Subcutaneous abdominal adipose tissue (tissue), 5 donors: Measurements from ENCODE around the gene BEST2.

Experiments
- H3K27ac ChIP-seq: one replicate; pipeline ENCODE4 v1.7.0; 2013; ENCODE audit warnings: low read depth, mild to moderate bottlenecking, inconsistent platforms, low read length, moderate library complexity
- H3K27me3 ChIP-seq, 5 donors: one replicate each; pipeline ENCODE4 v1.7.0; 2013; ENCODE audit warnings: low read length in 5 of 5, inconsistent platforms in 1 of 5; ENCODE audit not compliant: control insufficient read depth in 5 of 5, insufficient read depth in 4 of 5
- H3K36me3 ChIP-seq, 5 donors: one replicate each; pipeline ENCODE4 v1.7.0; 2013; ENCODE audit warnings: low read length in 5 of 5; ENCODE audit not compliant: control insufficient read depth in 5 of 5, insufficient read depth in 5 of 5
- H3K4me1 ChIP-seq, 5 donors: one replicate each; pipeline ENCODE4 v1.7.0; 2013; ENCODE audit warnings: low read length in 5 of 5, mild to moderate bottlenecking in 3 of 5, moderate library complexity in 1 of 5; ENCODE audit not compliant: control insufficient read depth in 5 of 5, insufficient read depth in 5 of 5
- H3K4me3 ChIP-seq, 5 donors: one replicate each; pipeline ENCODE4 v1.7.0; 2013; ENCODE audit warnings: low read length in 5 of 5, low read depth in 1 of 5
- H3K9ac ChIP-seq, 5 donors: one replicate each; pipeline ENCODE4 v1.7.0; 2013; ENCODE audit warnings: low read length in 5 of 5, mild to moderate bottlenecking in 4 of 5, moderate library complexity in 3 of 5
- H3K9me3 ChIP-seq, 5 donors: one replicate each; pipeline ENCODE4 v1.7.0; 2013; ENCODE audit warnings: low read length in 5 of 5; ENCODE audit not compliant: control insufficient read depth in 5 of 5
- donor health status: healthy.
- donor health status: healthy.
- donor health status: healthy.
- donor health status: healthy.
- donor health status: healthy.

BEST2 gene

DNA sequence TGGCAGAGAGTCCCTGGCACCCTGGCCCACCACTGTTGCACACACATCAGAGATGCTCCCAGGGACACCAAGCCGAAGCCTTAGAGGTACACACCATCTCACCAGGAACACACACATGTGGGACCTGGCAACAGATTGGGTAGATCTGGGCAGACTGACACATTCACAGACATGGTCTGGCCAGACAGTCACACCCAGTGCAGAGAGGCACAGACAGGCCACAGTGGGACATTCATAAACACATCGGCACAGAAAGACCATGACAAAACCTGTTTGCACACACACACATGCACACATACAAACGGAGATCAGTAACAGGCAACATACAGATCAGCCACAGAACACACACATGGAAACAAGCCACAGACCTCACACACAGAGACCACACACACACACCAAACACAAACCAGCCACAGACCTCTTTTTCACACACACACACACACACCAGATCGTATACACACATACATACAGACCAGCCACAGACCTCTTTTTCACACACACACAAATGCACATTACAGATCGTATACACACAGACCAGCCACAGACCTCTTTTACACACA, 33.4 kb downstream of the BEST2 start:
- peak overlapping the region in 4 of 5 donors; percentile 3 to 59 (median 40) for H3K4me3 ChIP-seq
- peak overlapping the region in 4 of 5 donors; percentile 0 to 75 (median 60) for H3K9ac ChIP-seq
- peak overlapping the region; percentile 100 for H3K27ac ChIP-seq
- H3K9me3 ChIP-seq = no peaks in the 10 kb centered on the region
- no peaks in the 10 kb centered on the region for H3K36me3 ChIP-seq
- peaks cover 25 to 80% (median 61%) of the 10 kb centered on the region in 5 donors for H3K4me1 ChIP-seq
- H3K27me3 ChIP-seq = no peaks in the 10 kb centered on the region

DNA sequence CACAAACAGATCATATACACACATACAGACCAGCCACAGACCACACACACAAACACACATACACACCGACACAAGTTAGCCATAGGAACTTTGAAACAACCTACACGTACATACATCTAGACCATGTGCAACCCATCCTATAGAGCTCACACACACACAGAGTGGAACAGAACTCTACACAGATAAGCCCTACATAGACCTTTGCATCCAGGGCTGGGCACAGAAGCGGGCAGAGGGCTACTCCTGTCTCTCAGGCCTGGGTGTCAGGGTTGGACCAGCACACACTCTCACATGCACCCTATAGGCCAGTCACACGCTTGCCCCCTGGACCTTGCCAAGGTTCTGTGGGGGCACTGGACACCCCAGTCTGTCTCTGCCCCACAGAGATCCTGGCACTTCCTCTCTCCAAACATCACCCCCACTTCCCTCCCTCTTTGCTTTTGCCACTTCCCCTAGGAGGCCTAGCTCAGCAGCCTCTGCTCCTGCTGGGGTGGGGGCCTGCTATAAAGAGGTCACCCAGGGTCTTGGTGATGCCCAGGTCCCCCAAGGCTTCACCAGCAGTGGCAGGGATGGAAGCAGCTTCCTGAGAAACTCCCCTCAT, 33.9 kb downstream of the BEST2 start:
- Histone ChIP-seq H3K27me3 (no peaks in the 10 kb centered on the region), H3K27ac (peak overlapping the region; percentile 100), H3K4me3 (peak overlapping the region in 4 of 5 donors; percentile 3 to 59 (median 40)), H3K9ac (peak overlapping the region; percentile 0 to 75 (median 66)), H3K36me3 (no peaks in the 10 kb centered on the region), H3K4me1 (peaks cover 26 to 85% (median 64%) of the 10 kb centered on the region in 5 donors), H3K9me3 (no peaks in the 10 kb centered on the region)

DNA sequence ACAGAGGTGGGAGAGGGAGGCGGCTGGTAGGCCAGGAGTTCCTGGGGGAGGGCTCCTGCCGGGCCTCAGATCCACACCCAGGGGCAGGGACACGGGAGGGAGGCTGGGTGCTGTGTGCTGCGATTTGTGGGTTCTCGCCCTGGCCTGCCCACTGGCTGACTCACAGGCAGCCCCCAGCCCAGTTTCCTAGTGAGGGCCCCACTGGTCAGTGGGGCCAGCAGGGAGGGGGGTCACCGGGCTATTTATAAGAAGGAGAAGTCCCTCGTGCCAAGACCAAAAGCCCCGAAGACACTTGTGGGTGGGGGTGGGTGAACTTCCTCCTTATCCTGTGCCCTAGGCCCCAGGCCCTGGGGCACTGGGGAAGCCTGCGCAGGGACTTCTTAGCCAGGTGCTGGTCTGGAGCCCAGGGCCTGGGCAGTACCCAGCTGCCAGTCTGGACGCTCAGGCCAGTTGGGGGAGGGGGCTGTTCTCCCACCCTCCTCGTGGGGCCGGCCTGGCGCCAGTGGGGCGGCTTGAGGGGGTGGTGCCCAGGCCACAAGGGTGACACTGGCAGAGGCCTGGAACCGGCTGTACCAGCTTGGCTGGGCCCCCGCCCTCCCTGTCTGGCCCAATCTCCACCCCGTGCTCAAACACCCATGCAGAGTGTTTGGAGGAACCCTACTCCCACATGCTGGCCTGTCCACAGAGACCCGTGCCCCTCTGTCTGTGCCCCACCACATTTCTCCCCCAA, 34.7 kb downstream of the BEST2 start:
- Histone ChIP-seq H3K36me3 (no peaks in the 10 kb centered on the region), H3K9me3 (no peaks in the 10 kb centered on the region), H3K9ac (peak overlapping the region; percentile 0 to 75 (median 66)), H3K4me1 (peaks cover 29 to 93% (median 69%) of the 10 kb centered on the region in 5 donors), H3K27me3 (no peaks in the 10 kb centered on the region), H3K27ac (peak overlapping the region; percentile 100), H3K4me3 (peak overlapping the region in 1 of 5 donors; percentile 54)

DNA sequence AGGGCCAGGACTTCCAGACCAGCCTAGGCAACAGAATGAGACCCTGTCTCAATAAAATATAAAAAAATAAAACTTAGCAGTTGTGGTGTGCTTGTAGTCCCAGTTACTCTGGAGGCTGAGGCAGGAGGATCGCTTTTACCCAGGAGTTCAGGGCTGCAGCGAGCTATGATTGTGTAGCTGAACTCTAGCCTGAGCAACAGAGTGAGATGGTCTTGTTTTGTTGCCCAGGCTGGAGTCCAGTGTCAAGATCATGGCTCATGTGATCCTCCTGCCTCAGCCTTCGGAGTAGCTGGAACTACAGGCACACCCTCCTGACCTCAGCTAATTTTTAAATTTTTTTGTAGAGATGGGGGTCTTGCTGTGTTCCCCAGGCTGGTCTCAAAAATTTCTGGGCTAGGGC, 35.4 kb downstream of the BEST2 start:
- peak overlapping the region; percentile 100 for H3K27ac ChIP-seq
- H3K9ac ChIP-seq = peak overlapping the region in 3 of 5 donors; percentile 56 to 75 (median 73)
- H3K4me1 ChIP-seq = peaks cover 29 to 88% (median 65%) of the 10 kb centered on the region in 5 donors
- no peaks in the 10 kb centered on the region for H3K36me3 ChIP-seq
- no peaks in the 10 kb centered on the region for H3K27me3 ChIP-seq
- no peaks in the 10 kb centered on the region for H3K9me3 ChIP-seq
- H3K4me3 ChIP-seq = peak overlapping the region in 1 of 5 donors; percentile 8

DNA sequence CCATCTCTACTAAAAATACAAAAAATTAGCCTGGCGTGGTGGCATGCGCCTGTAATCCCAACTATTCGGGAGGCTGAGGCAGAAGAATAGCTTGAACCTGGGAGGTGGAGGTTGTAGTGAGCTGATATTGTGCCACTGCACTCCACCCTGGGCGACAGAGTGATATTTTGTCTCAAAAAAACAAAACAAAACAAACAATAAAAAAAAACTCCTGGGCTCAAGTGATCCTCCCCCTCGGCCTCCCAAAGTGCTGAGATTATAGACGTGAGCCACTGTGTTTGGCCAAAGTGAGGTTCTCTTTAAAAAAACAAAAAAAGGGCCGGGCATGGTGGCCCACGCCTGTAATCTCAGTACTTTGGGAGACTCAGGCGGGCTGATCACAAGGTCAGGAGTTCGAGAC, 35.9 kb downstream of the BEST2 start:
- no peak overlapping the region for H3K4me3 ChIP-seq
- H3K36me3 ChIP-seq = no peaks in the 10 kb centered on the region
- peak overlapping the region; percentile 100 for H3K27ac ChIP-seq
- H3K9me3 ChIP-seq = no peaks in the 10 kb centered on the region
- no peaks in the 10 kb centered on the region for H3K27me3 ChIP-seq
- peaks cover 27 to 83% (median 62%) of the 10 kb centered on the region in 5 donors for H3K4me1 ChIP-seq
- no peak overlapping the region for H3K9ac ChIP-seq

DNA sequence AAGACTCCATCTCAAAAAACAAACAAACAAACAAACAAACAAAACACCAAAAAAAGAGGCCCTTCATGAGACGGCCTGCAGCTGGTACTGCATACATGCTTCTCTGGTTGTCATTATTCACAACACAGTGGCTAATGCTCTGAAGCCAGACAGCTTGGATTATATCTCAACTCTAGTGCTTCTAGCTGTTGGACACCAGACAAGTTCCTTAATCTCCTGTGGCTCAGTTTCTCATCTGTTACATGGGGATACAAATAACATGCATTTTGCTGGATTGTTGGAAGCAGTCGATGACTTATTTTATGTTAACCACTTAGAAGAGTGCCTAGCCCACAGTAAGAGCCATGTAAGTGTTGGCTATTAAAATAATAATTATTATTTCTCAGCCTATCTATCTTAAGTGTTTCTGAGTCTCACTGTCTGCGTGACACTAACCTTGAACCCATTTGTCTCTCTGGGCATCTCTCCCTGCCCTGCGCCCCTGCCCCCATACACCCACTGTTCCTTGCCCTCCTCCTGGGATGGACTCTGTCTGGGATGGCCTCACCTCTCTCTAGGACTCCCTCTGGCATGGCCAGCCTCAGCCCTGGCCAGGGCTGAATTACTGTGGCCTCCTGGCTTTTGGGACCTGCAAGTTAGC, 36.6 kb downstream of the BEST2 start:
- Histone ChIP-seq H3K36me3 (no peaks in the 10 kb centered on the region), H3K4me1 (peaks cover 27 to 76% (median 62%) of the 10 kb centered on the region in 5 donors), H3K27me3 (no peaks in the 10 kb centered on the region), H3K27ac (peak overlapping the region; percentile 100), H3K4me3 (peak overlapping the region in 4 of 5 donors; percentile 19 to 100 (median 62)), H3K9me3 (no peaks in the 10 kb centered on the region), H3K9ac (peak overlapping the region; percentile 4 to 100 (median 92))

DNA sequence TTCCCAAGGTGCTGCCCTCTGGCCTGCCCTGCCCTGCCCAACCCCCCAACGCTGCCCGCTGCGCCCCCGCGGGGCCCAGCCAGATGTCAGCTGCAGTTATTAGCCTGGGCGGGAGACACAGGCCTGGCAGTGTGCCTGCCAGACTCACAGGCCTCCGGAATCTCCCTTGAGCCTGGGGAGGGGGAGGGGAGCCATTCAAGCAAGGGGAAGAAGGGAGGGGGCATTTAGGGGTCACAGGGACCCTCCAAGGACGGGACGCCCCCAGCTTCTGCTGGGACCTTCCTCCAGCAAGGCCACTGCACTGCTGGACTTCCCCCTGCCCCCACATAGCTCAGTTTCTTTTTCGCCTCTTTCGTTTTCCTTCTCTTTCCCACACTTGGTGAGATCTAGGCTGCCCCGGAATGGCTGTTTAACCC, 37.1 kb downstream of the BEST2 start:
- no peaks in the 10 kb centered on the region for H3K9me3 ChIP-seq
- peak overlapping the region; percentile 62 to 100 (median 70) for H3K4me3 ChIP-seq
- peaks cover 24 to 71% (median 57%) of the 10 kb centered on the region in 5 donors for H3K4me1 ChIP-seq

DNA sequence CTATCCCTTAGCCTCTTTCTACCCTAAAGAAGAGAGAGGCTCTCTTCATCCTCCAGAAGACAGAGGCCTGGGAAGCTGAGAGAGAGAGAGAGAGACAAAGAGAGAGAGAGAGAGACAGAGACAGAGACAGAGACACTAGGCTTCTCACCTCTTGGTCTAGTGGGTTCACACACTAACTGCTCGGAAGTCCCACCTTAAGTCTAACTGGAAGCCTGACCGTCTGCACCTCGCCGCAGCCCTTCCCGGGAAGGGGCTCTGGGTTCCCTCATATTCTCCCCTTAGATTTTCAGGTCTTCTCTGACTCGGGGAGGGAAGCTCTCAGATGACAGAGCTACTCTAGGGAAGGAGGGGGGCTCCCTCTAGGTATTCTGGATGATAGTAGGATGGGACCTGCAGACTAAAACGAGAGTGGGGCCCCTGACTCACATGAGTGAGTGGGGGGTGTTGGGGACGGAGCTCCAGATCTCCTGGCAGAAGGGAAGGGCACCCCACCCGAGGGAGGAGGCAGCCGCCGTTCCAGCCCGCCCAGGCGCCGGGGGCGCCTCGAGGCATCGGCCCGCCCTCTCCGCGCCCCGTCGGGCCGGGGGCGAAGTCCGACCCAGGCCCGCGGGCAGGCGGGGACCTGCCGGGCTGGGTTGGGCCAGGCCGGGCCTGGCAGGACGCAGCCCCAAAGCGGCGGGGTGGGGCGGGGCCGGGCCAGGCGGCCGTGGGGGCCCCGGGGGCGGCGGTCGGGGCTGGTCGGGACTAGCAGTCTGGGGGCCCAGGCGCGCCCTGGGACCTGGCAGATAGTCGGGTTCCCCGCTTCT, 37.7 kb downstream of the BEST2 start:
- peaks cover 22 to 71% (median 57%) of the 10 kb centered on the region in 5 donors for H3K4me1 ChIP-seq
- H3K27me3 ChIP-seq = no peaks in the 10 kb centered on the region
- no peaks in the 10 kb centered on the region for H3K36me3 ChIP-seq
- H3K9ac ChIP-seq = peak overlapping the region; percentile 82 to 100 (median 100)
- H3K9me3 ChIP-seq = no peaks in the 10 kb centered on the region
- H3K4me3 ChIP-seq = peak overlapping the region; percentile 62 to 100 (median 71)
- peak overlapping the region; percentile 100 for H3K27ac ChIP-seq

More for the DNA sequence above, 37.1 kb downstream of the BEST2 start:
- peak overlapping the region; percentile 100 for H3K27ac ChIP-seq
- peak overlapping the region; percentile 82 to 100 (median 92) for H3K9ac ChIP-seq
- H3K27me3 ChIP-seq = no peaks in the 10 kb centered on the region
- no peaks in the 10 kb centered on the region for H3K36me3 ChIP-seq

DNA sequence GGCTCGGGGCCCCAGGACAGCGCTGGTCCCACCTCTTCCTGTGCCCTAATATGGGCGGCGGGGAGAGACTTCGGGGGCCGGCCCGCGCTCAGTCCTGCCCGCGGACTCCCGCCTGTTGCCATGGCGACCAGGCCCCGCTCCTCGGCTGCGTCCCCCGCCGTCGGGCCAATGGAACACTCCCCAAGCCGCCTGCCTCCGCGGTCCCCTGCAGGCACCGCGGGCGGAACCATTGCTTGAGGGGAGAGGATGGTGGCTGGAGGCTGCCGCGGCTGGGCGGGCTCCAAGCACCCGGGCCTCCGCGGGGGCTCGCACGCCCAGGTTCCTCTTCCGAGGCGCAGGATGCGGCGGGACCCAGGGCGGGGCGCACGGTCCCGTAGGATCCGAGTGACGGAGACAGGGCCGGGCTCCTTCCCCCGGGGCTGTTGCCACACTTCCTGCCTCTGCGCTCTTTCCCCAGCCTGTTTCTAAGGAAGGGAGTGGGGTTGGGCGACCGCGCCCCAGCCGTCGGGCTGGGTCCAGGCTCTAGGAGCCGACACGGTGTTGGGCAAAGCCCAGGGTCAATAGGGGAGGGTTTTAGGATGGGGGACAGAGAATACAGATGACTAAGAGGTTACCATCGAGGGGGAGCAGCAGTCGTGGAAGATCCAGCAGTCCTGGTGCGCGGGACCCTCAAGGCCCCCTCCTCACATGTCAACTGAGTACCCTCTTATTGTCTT, 38.5 kb downstream of the BEST2 start:
- Histone ChIP-seq H3K27me3 (no peaks in the 10 kb centered on the region), H3K4me1 (peaks cover 17 to 63% (median 52%) of the 10 kb centered on the region in 5 donors), H3K36me3 (no peaks in the 10 kb centered on the region), H3K9me3 (no peaks in the 10 kb centered on the region), H3K4me3 (peak overlapping the region; percentile 78 to 100 (median 95)), H3K27ac (peak overlapping the region; percentile 100), H3K9ac (peak overlapping the region; percentile 85 to 100 (median 90))
